Epithelial cell of alveolus of lung (primary cell): Measurements from ENCODE around the gene PXMP4. TPM values are rescaled to one million over a fixed set of nuclear protein-coding genes. Genes with fewer than 3 reads are reported as not detected.

Experiments
- total RNA-seq: library from RNA; depleted of rRNA; stranded (reverse); fragments of >200 nt; gene quantifications from 2 replicates; pipeline ENCODE4 v1.2.1, GENCODE V29; 2015

Gene PXMP4
- 3.2 and 5.6 TPM in 2 replicates for total RNA-seq

DNA sequence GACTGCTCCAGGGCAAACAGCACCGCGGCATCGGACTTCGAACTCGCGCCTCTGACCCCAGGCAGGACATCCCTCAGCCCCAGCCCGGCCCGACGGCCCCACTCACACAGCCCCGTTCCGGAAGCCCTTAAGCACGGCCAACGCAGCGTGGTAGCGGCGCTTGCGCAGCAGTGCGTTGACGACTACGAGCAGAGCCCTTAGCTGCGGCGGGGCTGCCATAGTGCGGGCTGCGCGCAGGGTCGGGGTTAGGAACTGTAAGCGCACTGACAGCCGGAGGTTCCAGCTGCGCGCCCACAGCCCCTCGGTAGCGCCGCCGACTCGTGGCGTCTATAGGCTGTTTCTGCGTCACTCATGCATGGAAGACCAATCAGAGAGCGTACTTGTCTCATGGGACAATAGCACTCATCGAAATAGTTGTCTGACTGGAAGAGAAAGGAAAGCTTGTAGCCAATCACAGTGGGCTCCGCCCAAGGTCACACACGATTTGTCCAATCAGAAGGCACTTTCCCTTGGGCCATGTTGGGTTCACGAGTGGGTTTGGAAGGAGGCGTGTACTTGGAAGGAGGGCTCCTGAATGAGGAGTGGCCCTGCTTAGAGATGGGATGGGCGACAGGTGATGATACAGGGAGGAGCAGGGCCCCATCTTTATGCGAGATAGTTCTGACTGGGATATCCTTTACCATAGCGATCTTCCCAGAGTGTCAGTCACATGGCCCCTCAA is at the start of gene PXMP4:
Gene PXMP4 (minus strand): TSS at position 322 of the 721 bp plus-strand sequence. CDS start 103 bp downstream, at position 219.

DNA sequence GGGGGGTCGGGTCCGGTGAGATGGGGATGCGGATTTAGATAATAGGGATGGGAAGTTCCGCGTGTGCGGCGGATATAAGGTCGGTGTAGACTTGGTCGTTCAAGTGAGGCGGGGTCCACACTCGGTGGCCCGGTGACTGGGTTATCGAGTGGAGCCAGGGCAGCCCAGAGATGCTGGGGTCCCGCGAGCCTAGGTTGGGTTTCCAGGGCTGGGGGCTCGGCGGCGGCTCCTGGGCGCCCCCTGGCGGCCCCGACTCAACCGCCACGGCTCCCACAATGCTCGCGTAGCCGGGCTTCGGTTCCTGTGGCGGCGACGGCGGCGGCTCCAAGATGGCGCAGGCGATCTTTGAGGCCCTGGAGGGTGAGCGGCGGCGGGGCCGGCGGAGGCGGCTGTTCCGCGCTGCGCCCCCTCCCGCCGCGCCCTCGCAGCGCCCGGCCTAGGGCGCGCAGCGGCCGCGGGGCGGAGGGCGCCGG is 11.6 kb upstream of the PXMP4 start, which contains the start of gene ZNF341:
Gene ZNF341 (plus strand): TSS at position 304 of the 473 bp plus-strand sequence. CDS start 26 bp downstream, at position 330.

DNA sequence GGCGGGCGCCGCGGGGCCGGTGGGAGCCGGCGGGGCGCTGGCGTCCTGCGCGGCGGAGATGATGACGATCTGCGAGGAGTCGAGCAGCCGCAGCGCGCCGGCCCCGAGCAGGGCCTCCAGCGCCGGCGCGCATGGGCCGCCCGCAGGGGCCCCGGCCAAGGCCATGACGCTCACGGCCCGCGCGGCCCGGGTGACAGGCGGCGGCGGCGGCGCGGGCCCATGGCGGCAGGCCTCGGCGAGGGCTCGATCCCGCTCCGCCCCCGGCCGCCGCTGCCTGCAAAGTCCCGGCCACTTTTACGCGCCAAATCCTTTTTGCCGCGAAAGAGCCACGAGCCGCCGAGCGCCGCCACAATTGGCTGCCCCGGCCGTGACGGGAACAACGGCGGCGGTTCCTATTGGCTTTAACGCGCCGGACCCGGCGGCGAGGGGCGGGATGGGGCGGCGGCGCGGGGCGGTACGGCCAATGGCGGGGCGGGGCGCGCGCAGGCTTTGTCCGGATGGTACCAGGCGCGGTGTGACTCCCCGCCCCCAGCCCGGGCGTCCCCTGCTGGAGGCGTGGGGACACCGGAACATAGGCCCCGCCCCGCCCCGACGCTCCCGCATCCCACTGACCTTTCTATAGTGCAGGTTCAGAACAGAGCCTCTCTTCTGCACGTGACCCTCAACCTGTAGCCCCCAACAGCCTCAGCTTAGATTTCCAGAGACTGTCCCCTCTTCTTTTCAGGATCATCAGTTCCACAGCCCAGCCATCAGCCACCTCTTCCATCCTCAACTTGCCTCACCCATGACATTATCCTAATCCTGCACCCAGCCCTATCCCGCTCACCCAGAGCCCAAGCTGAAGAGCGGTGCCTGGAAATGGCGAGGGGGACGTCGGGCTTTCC is 33.8 kb downstream of the PXMP4 start, which contains the start of gene E2F1:
Gene E2F1 (minus strand): TSS at position 286 of the 884 bp plus-strand sequence. CDS start 121 bp downstream, at position 165.

GRCh38 chr20:33674294-33675135 is 45.6 kb downstream of the PXMP4 start, which contains the start of gene NECAB3:
Gene NECAB3, minus strand, starts transcription at chr20:33674428. Its CDS starts 76 bp downstream, at chr20:33674352.

GRCh38 chr20:33666293-33667244 is 53.5 kb downstream of the PXMP4 start, which contains the start of gene ACTL10:
Gene ACTL10, plus strand, starts transcription at chr20:33666943. Its CDS starts 555 bp downstream, at chr20:33667498.

DNA sequence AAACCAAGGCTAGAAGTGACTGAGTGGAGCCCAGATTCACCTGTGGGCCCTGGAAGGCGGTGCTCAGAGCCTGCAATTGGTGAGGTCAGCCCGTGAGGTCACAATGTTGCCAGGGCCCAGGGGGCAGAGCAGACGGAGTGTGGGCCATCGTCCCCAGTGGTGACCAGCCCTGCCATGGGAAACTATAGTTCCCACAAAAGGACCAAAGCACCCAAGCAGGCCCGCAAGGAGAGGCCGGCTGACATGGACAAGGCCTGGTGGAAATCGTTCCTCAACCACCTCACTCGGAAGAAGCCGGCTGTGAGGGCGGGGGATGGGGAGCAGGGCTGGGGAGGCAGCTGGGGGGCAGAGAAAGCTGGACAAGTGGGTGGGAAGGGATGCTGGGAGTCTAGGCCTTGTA is 57.9 kb downstream of the PXMP4 start, which contains the start of gene C20orf144:
Gene C20orf144 (plus strand): TSS at position 156 of the 400 bp plus-strand sequence. CDS start 19 bp downstream, at position 175.

Other genes with a start within 250 kb of the PXMP4 start
- 5.0 and 5.9 TPM in 2 replicates for gene CBFA2T2, start 230.2 kb downstream of the PXMP4 start, total RNA-seq
- gene C20orf144, start 58.0 kb downstream of the PXMP4 start, total RNA-seq: 0.08 and 0.26 TPM in 2 replicates
- 1.4 and 4.9 TPM in 2 replicates for gene ACTL10, start 53.4 kb downstream of the PXMP4 start, total RNA-seq
- gene NECAB3, start 45.9 kb downstream of the PXMP4 start, total RNA-seq: 21.3 and 27.0 TPM in 2 replicates
- 3.9 and 13.4 TPM in 2 replicates for gene E2F1, start 33.9 kb downstream of the PXMP4 start, total RNA-seq
- gene ZNF341, start 11.7 kb upstream of the PXMP4 start, total RNA-seq: 0.88 and 2.8 TPM in 2 replicates
- gene CHMP4B, start 91.0 kb upstream of the PXMP4 start, total RNA-seq: 40.2 and 53.0 TPM in 2 replicates